Caco-2 (cell line): Measurements from ENCODE around the gene E2F1. TPM values are rescaled to one million over a fixed set of nuclear protein-coding genes. Genes with fewer than 3 reads are reported as not detected.

ENCODE experiments used
- Bru-seq: library from RNA; stranded (reverse); fragments of 400-500 nt; gene quantifications from one replicate; lab custom pipeline; 2021; lab: Mats Ljungman, UMichigan
- BruChase-seq, 2 experiments: library from RNA; stranded (reverse); fragments of 400-500 nt; gene quantifications; one replicate each; lab custom pipeline; 2021; lab: Mats Ljungman, UMichigan
- BruUV-seq: library from RNA; stranded (reverse); fragments of 400-500 nt; replicated peaks from 2 replicates; lab custom pipeline; 2021; lab: Mats Ljungman, UMichigan
- CTCF ChIA-PET: fragments of 300-600 bp; sonication (Branson Sonifier 250); formaldehyde crosslinking; loops from one replicate; lab custom pipeline; 2022; ENCODE audit warnings: antibody characterized with exemption; lab: Charles Lee
- POLR2A ChIA-PET: fragments of 300-600 bp; sonication (Branson Sonifier 250); formaldehyde crosslinking; loops from one replicate; lab custom pipeline; 2022; ENCODE audit warnings: antibody characterized with exemption; lab: Charles Lee
- DNase-seq, 2 experiments: peaks; one replicate each; pipeline versions ENCODE4 v3.0.0 to v3.0.0-alpha.2; 2020 to 2022
- H3K27me3 ChIP-seq: replicated peaks from 2 replicates; pipeline ENCODE4 v1.6.0; 2011; ENCODE audit warnings: low read length; ENCODE audit not compliant: control insufficient read depth, insufficient read depth
- H3K36me3 ChIP-seq: 2 replicates; pipeline ENCODE4 v1.5.1; 2011; ENCODE audit warnings: low read length; ENCODE audit not compliant: control insufficient read depth, insufficient read depth
- H3K4me1 ChIP-seq: fragments of 250-450 bp; sonication (Bioruptor Pico); 2 replicates; pipeline ENCODE4 v1.5.1; 2020; ENCODE audit warnings: mild to moderate bottlenecking
- H3K4me3 ChIP-seq: 2 replicates; pipeline ENCODE4 v1.5.1; 2011; ENCODE audit warnings: low read depth, mild to moderate bottlenecking, control low read depth, low read length
- H3K9me3 ChIP-seq: fragments of 250-450 bp; sonication (Bioruptor Pico); 2 replicates; pipeline ENCODE4 v1.5.1; 2020; ENCODE audit warnings: mild to moderate bottlenecking, moderate library complexity
- H3K27ac Mint-ChIP-seq: one replicate; pipeline ENCODE4 v1.8.0; 2022; ENCODE audit warnings: mixed read lengths; ENCODE audit not compliant: unreplicated experiment
- H3K27me3 Mint-ChIP-seq: one replicate; pipeline ENCODE4 v1.8.0; 2022; ENCODE audit warnings: mixed read lengths; ENCODE audit not compliant: insufficient read depth, unreplicated experiment
- H3K36me3 Mint-ChIP-seq: one replicate; pipeline ENCODE4 v1.8.0; 2022; ENCODE audit warnings: mild to moderate bottlenecking, mixed read lengths; ENCODE audit not compliant: insufficient read depth, unreplicated experiment
- H3K4me1 Mint-ChIP-seq: one replicate; pipeline ENCODE4 v1.8.0; 2022; ENCODE audit warnings: low read depth, mixed read lengths; ENCODE audit not compliant: unreplicated experiment
- H3K4me3 Mint-ChIP-seq: one replicate; pipeline ENCODE4 v1.8.0; 2022; ENCODE audit warnings: mild to moderate bottlenecking, moderate library complexity, mixed read lengths; ENCODE audit not compliant: unreplicated experiment
- H3K9me3 Mint-ChIP-seq: one replicate; pipeline ENCODE4 v1.8.0; 2022; ENCODE audit warnings: mixed read lengths; ENCODE audit not compliant: unreplicated experiment
- intact Hi-C: fragments of 100-400 bp; cut with micrococcal nuclease; formaldehyde crosslinking; loops from one replicate; pipeline ENCODE4 v1.10.0; 2022; ENCODE audit not compliant: unreplicated experiment
- long read RNA-seq: library from polyadenylated mRNA; stranded (forward); transcript quantifications from one replicate; pipeline ENCODE4 v2.0.0, GENCODE V29; 2022
- total RNA-seq: library from RNA; stranded (reverse); gene quantifications from 2 replicates; pipeline ENCODE4 v1.2.3, GENCODE V29; 2022
- TF ChIP-seq, protein P1 (sequence below), 2 experiments: fragments of 200-600 bp in 1 of 2; IDR thresholded peaks; 1 replicate in 1 of 2; 2 replicates in 1 of 2; pipeline versions ENCODE4 v1.5.1 to v1.8.0; 2011 to 2022; ENCODE audit warnings: antibody characterized with exemption in 1 of 2, control low read depth in 1 of 2, inconsistent platforms in 1 of 2, low read depth in 1 of 2, low read length in 1 of 2, mild to moderate bottlenecking in 1 of 2, moderate library complexity in 1 of 2; ENCODE audit not compliant: insufficient read depth in 1 of 2, severe bottlenecking in 1 of 2, unreplicated experiment in 1 of 2

E2F1 gene
- total RNA-seq (67.5 and 74.7 TPM in 2 replicates), Bru-seq, nascent RNA (percentile 94 among the genes with signal in this experiment), BruChase-seq, experiment 1, labeled RNA remaining after a 2-hour chase (percentile 95 among the genes with signal in this experiment), BruChase-seq, experiment 2, labeled RNA remaining after a 6-hour chase (percentile 93 among the genes with signal in this experiment)
- long read RNA-seq, transcript E2F1-201 (7 exons, 2,503 nt), result major isoform, 106 of 173 reads
- long read RNA-seq, partial matches to known transcripts, result 40 of 173 reads
- long read RNA-seq, other reads (novel, unspliced or antisense), result 27 of 173 reads

GRCh38 chr20:33686100-33686983, at the start of gene E2F1:
Gene E2F1, minus strand, starts transcription at chr20:33686385. Its CDS starts 121 bp downstream, at chr20:33686264.
- peak within 1 kb of the TSS; percentile 68 for H3K4me3 Mint-ChIP-seq
- H3K4me1 Mint-ChIP-seq, result peaks cover 59% of the 10 kb centered on the region
- TF ChIP-seq, protein P1, sequence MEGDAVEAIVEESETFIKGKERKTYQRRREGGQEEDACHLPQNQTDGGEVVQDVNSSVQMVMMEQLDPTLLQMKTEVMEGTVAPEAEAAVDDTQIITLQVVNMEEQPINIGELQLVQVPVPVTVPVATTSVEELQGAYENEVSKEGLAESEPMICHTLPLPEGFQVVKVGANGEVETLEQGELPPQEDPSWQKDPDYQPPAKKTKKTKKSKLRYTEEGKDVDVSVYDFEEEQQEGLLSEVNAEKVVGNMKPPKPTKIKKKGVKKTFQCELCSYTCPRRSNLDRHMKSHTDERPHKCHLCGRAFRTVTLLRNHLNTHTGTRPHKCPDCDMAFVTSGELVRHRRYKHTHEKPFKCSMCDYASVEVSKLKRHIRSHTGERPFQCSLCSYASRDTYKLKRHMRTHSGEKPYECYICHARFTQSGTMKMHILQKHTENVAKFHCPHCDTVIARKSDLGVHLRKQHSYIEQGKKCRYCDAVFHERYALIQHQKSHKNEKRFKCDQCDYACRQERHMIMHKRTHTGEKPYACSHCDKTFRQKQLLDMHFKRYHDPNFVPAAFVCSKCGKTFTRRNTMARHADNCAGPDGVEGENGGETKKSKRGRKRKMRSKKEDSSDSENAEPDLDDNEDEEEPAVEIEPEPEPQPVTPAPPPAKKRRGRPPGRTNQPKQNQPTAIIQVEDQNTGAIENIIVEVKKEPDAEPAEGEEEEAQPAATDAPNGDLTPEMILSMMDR (IDR thresholded peaks at IDR 0.05; ENCODE audit: insufficient read depth in 1 of 2, low read depth in 1 of 2, low read length in 1 of 2, severe bottlenecking in 1 of 2, unreplicated experiment in 1 of 2), result peak; percentile 56 to 64
- intact Hi-C loops, result loop anchor here (1.0 to 5.0 kb wide), 6 partner anchors 12 to 306 kb away; partner anchors contain the start of genes ACTL10, CHMP4B, NECAB3 and PXMP4
- CTCF ChIA-PET, result interaction anchor here (1.8 to 6.0 kb wide), 3 partner anchors 19 to 46 kb away, joined by 5 to 29 read pairs (median 21); partner anchors contain the start of gene ACTL10
- H3K27me3 Mint-ChIP-seq, result no peaks in the 10 kb centered on the region
- peak within 1 kb of the TSS; percentile 80 for H3K4me3 ChIP-seq
- peaks cover 32% of the 10 kb centered on the region for H3K36me3 Mint-ChIP-seq
- peak; percentile 99 to 100 for DNase-seq
- BruUV-seq, result no TSS peak
- H3K9me3 Mint-ChIP-seq, result no peaks in the 10 kb centered on the region
- no peaks in the 10 kb centered on the region for H3K9me3 ChIP-seq
- POLR2A ChIA-PET, result interaction anchor here (1.8 kb wide), 1 partner anchor 19 kb away, joined by 9 read pairs; the partner anchor contains the start of gene ACTL10
- peaks cover 46% of the 10 kb centered on the region for H3K4me1 ChIP-seq
- H3K27me3 ChIP-seq, result no peaks in the 10 kb centered on the region
- no peaks in the 10 kb centered on the region for H3K36me3 ChIP-seq
- H3K27ac Mint-ChIP-seq, result peak within 1 kb of the TSS; percentile 78

DNA sequence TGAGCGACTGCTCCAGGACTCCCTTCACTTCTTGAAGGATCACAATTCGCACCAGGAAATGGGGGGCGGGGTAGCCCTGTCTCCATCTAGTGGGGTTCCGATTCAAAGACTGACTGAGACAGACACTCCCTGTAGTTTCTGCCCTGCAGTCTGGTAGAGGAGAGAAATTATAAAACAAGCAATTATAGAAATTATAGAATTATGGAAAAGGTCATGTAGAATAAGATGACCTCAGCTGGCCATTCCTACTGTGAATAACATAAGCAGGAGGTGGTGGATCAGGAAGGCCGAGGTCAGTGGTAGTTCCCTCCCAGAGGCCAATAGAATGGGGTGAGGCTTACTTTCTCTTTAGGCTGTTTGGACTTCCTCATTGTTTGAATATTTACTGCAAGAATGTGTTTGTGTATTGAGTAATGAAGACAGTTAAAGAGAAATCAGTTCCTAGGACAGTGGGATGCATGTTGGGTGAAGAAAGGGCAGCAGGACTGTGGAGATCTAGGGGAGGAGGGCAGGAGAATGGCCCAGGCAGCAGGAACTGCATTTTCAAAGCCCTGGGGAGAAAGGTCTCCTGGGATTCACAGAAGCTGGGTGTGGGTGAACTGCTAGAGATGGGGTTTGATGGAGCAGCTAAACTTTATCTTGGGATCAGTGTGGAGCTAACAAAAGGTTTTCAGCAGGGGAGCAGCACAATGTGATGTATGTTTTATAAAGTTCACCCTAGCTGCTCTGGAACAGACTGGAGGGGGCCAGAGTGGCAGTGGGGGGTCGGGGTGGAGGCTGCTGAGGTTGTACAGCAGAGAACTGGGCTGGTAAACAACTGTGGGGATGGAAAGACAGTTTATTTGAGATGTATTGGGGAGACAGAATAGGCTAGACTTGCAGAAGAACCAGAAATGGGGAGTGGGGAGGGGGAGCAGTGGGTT, 47.7 kb upstream of the E2F1 start:
- no peaks in the 10 kb centered on the region for H3K27me3 Mint-ChIP-seq
- no TSS peak for BruUV-seq
- peaks cover 27% of the 10 kb centered on the region for H3K4me1 Mint-ChIP-seq
- Histone ChIP-seq H3K4me3 (no peak overlapping the region), H3K9me3 (peaks cover 36% of the 10 kb centered on the region), H3K36me3 (no peaks in the 10 kb centered on the region), H3K4me1 (peaks cover 23% of the 10 kb centered on the region), H3K27me3 (no peaks in the 10 kb centered on the region)
- H3K4me3 Mint-ChIP-seq, result peak overlapping the region; percentile 94
- CTCF ChIA-PET, result interaction anchor here (0.6 to 3.5 kb wide), 7 partner anchors 14 to 335 kb away, joined by 3 to 39 read pairs (median 8); partner anchors contain the start of genes CHMP4B, NECAB3 and PXMP4
- H3K36me3 Mint-ChIP-seq, result peaks cover 37% of the 10 kb centered on the region
- POLR2A ChIA-PET, result interaction anchor here (0.7 to 3.1 kb wide), 5 partner anchors 12 to 259 kb away, joined by 3 to 26 read pairs (median 5); partner anchors contain the start of genes ACTL10, CHMP4B and RALY
- H3K9me3 Mint-ChIP-seq, result peaks cover 29% of the 10 kb centered on the region
- peak overlapping the region; percentile 88 for H3K27ac Mint-ChIP-seq
- TF ChIP-seq, protein P1 (IDR thresholded peaks at IDR 0.05; ENCODE audit: insufficient read depth in 1 of 2, low read depth in 1 of 2, low read length in 1 of 2, severe bottlenecking in 1 of 2, unreplicated experiment in 1 of 2), result no peak
- DNase-seq, result peak; percentile 90 to 91
- intact Hi-C loops, result loop anchor here (1.0 to 5.0 kb wide), 4 partner anchors 92 to 292 kb away; partner anchors contain the start of genes RALY and SNTA1
